A549 (cell line): ENCODE results near the gene KIZ. TPM values are rescaled to one million over a fixed set of nuclear protein-coding genes. Genes with fewer than 3 reads are reported as not detected.

Experiments
- ATAC-seq, 2 experiments: fragments of 200-7000 bp in 1 of 2; fragments of >200 bp in 1 of 2; cut with Nextera tagmentation in 1 of 2; cut with Tn5 transposase in 1 of 2; 3 replicates each; pipeline versions ENCODE4 v1.8.0 to v1.9.1; 2018 to 2020; ENCODE audit warnings: mild to moderate bottlenecking in 1 of 2, moderate library complexity in 1 of 2
- CTCF ChIA-PET: fragments of 300-600 bp; sonication (Branson Sonifier 250); formaldehyde crosslinking; extraction: SDS; loops from one replicate; lab custom pipeline; 2021; ENCODE audit warnings: antibody characterized with exemption, inconsistent platforms; lab: Yijun Ruan, JAX
- POLR2A ChIA-PET: fragments of 350-600 bp; formaldehyde crosslinking; extraction: SDS; loops from one replicate; lab custom pipeline; 2021; ENCODE audit warnings: antibody characterized with exemption, inconsistent platforms; lab: Yijun Ruan, JAX
- DNase-seq, 2 experiments: peaks; one replicate each; pipeline versions ENCODE4 v3.0.0 to v3.0.0-alpha.2; 2011 to 2016; ENCODE audit warnings: low read depth in 1 of 2, low spot score in 1 of 2
- FAIRE-seq: peaks from 2 replicates; lab custom pipeline; 2011; peaks lifted over from hg19 to GRCh38; lab: Jason Lieb, UNC
- H3K27ac ChIP-seq, 2 experiments: fragments of >200 bp; sonication (Bioruptor Twin); formaldehyde crosslinking; 3 replicates each; pipeline ENCODE4 v1.5.1; 2016 to 2017
- H3K4me1 ChIP-seq: fragments of >200 bp; sonication (Bioruptor Twin); formaldehyde crosslinking; 3 replicates; pipeline ENCODE4 v1.6.1; 2016
- H3K4me2 ChIP-seq: fragments of >200 bp; sonication (Bioruptor Twin); formaldehyde crosslinking; 3 replicates; pipeline ENCODE4 v1.6.1; 2016
- H3K4me3 ChIP-seq: fragments of >200 bp; sonication (Bioruptor Twin); formaldehyde crosslinking; 3 replicates; pipeline ENCODE4 v1.5.1; 2016
- H3K9me3 ChIP-seq: fragments of >200 bp; sonication (Bioruptor Twin); formaldehyde crosslinking; 3 replicates; pipeline ENCODE4 v1.6.1; 2016
- CBX2 ChIP-seq: fragments of 200-600 bp; sonication (generic); IDR thresholded peaks from 2 replicates; pipeline ENCODE4 v1.6.1; 2016; ENCODE audit warnings: low read depth, mild to moderate bottlenecking, borderline replicate concordance
- CBX8 ChIP-seq: fragments of 200-600 bp; sonication (generic); IDR thresholded peaks from 2 replicates; pipeline ENCODE4 v1.6.1; 2016
- CEBPB ChIP-seq, 2 experiments: fragments of >200 bp in 1 of 2; sonication (Bioruptor Twin) in 1 of 2; formaldehyde crosslinking in 1 of 2; IDR thresholded peaks; 2 replicates each; pipeline ENCODE4 v1.6.1; 2012 to 2016
- EHF ChIP-seq: fragments of 250-450 bp; sonication (Bioruptor Pico); IDR thresholded peaks from 2 replicates; pipeline ENCODE4 v1.5.0; 2020; ENCODE audit warnings: mild to moderate bottlenecking
- EHMT2 ChIP-seq: fragments of 200-600 bp; sonication (generic); IDR thresholded peaks from 2 replicates; pipeline ENCODE4 v1.6.1; 2016; ENCODE audit warnings: antibody characterized with exemption, low read depth, mild to moderate bottlenecking, moderate library complexity
- ELK1 ChIP-seq: fragments of 150-350 bp; IDR thresholded peaks from 2 replicates; pipeline ENCODE4 v1.6.1; 2014; ENCODE audit warnings: low read depth, mild to moderate bottlenecking, low read length
- EP300 ChIP-seq, 2 experiments: fragments of >200 bp; sonication (Bioruptor Twin); formaldehyde crosslinking; IDR thresholded peaks; 2 replicates in 1 of 2; 3 replicates in 1 of 2; pipeline ENCODE4 v1.6.1; 2016 to 2017
- ESRRA ChIP-seq: fragments of 150-350 bp; IDR thresholded peaks from 2 replicates; pipeline ENCODE4 v1.6.1; 2014; ENCODE audit warnings: mild to moderate bottlenecking, low read length, borderline replicate concordance
- HES2 ChIP-seq: fragments of >200 bp; sonication (Bioruptor Twin); formaldehyde crosslinking; IDR thresholded peaks from 2 replicates; pipeline ENCODE4 v1.6.1; 2016
- HOXA7 ChIP-seq: fragments of 250-450 bp; sonication (Bioruptor Pico); IDR thresholded peaks from 2 replicates; pipeline ENCODE4 v1.5.0; 2020; ENCODE audit warnings: mild to moderate bottlenecking, moderate library complexity
- HOXB13 ChIP-seq: fragments of 250-450 bp; sonication (Bioruptor Pico); IDR thresholded peaks from 2 replicates; pipeline ENCODE4 v1.5.0; 2020; ENCODE audit warnings: low read depth, mild to moderate bottlenecking, moderate library complexity
- JUN ChIP-seq, 2 experiments: fragments of >200 bp; sonication (Bioruptor Twin); formaldehyde crosslinking; IDR thresholded peaks; 2 replicates in 1 of 2; 3 replicates in 1 of 2; pipeline ENCODE4 v1.6.1; 2016 to 2017
- MAFK ChIP-seq: fragments of 450-650 bp; IDR thresholded peaks from 2 replicates; pipeline ENCODE4 v1.6.1; 2014; ENCODE audit not compliant: partially characterized antibody
- MAX ChIP-seq: IDR thresholded peaks from 2 replicates; pipeline ENCODE4 v1.6.1; 2012
- MAZ ChIP-seq: fragments of 150-350 bp; IDR thresholded peaks from 2 replicates; pipeline ENCODE4 v1.6.1; 2014; ENCODE audit warnings: antibody characterized with exemption, low read depth, low read length, borderline replicate concordance
- NPAS2 ChIP-seq: fragments of 250-450 bp; sonication (Bioruptor Pico); IDR thresholded peaks from 2 replicates; pipeline ENCODE4 v1.8.0; 2022; ENCODE audit warnings: mild to moderate bottlenecking, moderate library complexity, borderline replicate concordance
- POLR2A ChIP-seq: IDR thresholded peaks from 2 replicates; pipeline ENCODE4 v1.6.1; 2012; ENCODE audit warnings: mild to moderate bottlenecking, low read length
- RAD21 ChIP-seq, 2 experiments: fragments of >200 bp in 1 of 2; sonication (Bioruptor Twin) in 1 of 2; formaldehyde crosslinking in 1 of 2; IDR thresholded peaks in 1 of 2; conservative IDR thresholded peaks in 1 of 2; 2 replicates in 1 of 2; 3 replicates in 1 of 2; pipeline ENCODE4 v1.6.1; 2012 to 2018; ENCODE audit warnings: inconsistent platforms in 1 of 2
- RARB ChIP-seq: fragments of 250-450 bp; sonication (Bioruptor Pico); IDR thresholded peaks from 2 replicates; pipeline ENCODE4 v1.8.0; 2021; ENCODE audit warnings: mild to moderate bottlenecking, moderate library complexity
- RCOR1 ChIP-seq: fragments of 150-350 bp; IDR thresholded peaks from 2 replicates; pipeline ENCODE4 v1.6.1; 2014; ENCODE audit warnings: antibody characterized with exemption, low read length, low read depth
- REST ChIP-seq: fragments of 200-600 bp; sonication (generic); IDR thresholded peaks from 2 replicates; pipeline ENCODE4 v1.6.1; 2016; ENCODE audit warnings: antibody characterized with exemption, mild to moderate bottlenecking, moderate library complexity
- SREBF2 ChIP-seq: fragments of 450-650 bp; IDR thresholded peaks from 2 replicates; pipeline ENCODE4 v1.6.1; 2014; ENCODE audit warnings: mild to moderate bottlenecking, moderate library complexity
- TFCP2L1 ChIP-seq: fragments of 250-450 bp; sonication (Bioruptor Pico); IDR thresholded peaks from 2 replicates; pipeline ENCODE4 v1.5.0; 2021; ENCODE audit warnings: mild to moderate bottlenecking
- TP53 ChIP-seq: fragments of 250-450 bp; sonication (Bioruptor Pico); IDR thresholded peaks from 2 replicates; pipeline ENCODE4 v1.5.0; 2021; ENCODE audit warnings: mild to moderate bottlenecking, moderate library complexity
- ZFP36 ChIP-seq: fragments of 450-650 bp; IDR thresholded peaks from 2 replicates; pipeline ENCODE4 v1.6.1; 2014; ENCODE audit warnings: borderline replicate concordance; ENCODE audit not compliant: partially characterized antibody
- ZNF302 ChIP-seq: fragments of 250-450 bp; sonication (Bioruptor Pico); IDR thresholded peaks from 2 replicates; pipeline ENCODE4 v1.9.0; 2021; ENCODE audit warnings: inconsistent platforms, mild to moderate bottlenecking, moderate library complexity
- ZSCAN20 ChIP-seq: fragments of 250-450 bp; sonication (Bioruptor Pico); IDR thresholded peaks from 2 replicates; pipeline ENCODE4 v1.8.0; 2022; ENCODE audit warnings: mild to moderate bottlenecking, moderate library complexity
- WGBS: methylation state at CpG from one replicate; pipeline ENCODE4 v1.1.6; 2017; ENCODE audit errors: missing lambda C conversion rate; 5-methylcytosine and 5-hydroxymethylcytosine counted together
- polyA plus RNA-seq, 4 experiments: library from polyadenylated mRNA; depleted of rRNA in 3 of 4; stranded (reverse); fragments of >200 nt; fragmentation: RNase III in 1 of 4; extraction: RNeasy Plus Mini Kit Qiagen cat#74134 plus additional on column Dnase treatment in 1 of 4; gene quantifications; 2 replicates in 3 of 4; 3 replicates in 1 of 4; pipeline ENCODE4 v1.2.3, GENCODE V29; 2011 to 2017
- TF ChIP-seq, protein P1 (sequence below): fragments of 250-450 bp; sonication (Bioruptor Pico); IDR thresholded peaks from 2 replicates; pipeline ENCODE4 v1.5.0; 2020; ENCODE audit warnings: low read depth, mild to moderate bottlenecking, moderate library complexity

KIZ gene
- polyA plus RNA-seq, 2 of the 4 experiments (the other 2 are of a cell fraction): 6.3 to 19.1 TPM

DNA sequence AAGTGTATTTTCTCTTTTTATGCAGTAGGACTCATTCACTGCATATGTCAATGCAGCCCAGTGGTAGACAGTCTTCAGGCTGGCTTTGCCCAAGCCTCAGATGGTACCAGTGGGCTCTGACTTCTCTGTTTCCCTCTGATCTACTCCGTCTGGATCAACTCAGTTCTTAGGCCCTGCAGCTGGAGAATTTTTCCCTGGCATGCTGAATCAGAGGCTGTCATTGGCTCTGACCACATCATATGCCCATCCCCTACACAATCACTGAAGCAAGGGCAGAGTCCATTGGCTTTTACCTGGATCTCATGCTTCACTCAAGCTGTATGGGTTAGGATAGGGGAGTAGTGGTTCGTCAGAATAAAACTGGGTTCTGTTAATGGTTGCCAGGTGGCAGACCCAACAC is 57.8 kb downstream of the KIZ start:
- Histone ChIP-seq H3K4me2 (peak overlapping the region; percentile 54), H3K4me1 (peaks cover 32% of the 10 kb centered on the region), H3K27ac (peak overlapping the region; percentile 43 to 66; a peak in 5 of 6 replicates), H3K4me3 (no peak overlapping the region), H3K9me3 (no peaks in the 10 kb centered on the region)
- DNase-seq (peak in 1 of 2 experiments; percentile 9), FAIRE-seq (no peak), ATAC-seq (peak; percentile 59 to 66)
- ChIA-PET POLR2A (interaction anchor here (1.0 kb wide), 1 partner anchor 11 kb away, joined by 6 read pairs; no protein-coding TSS in a partner anchor), CTCF (interaction anchor here (0.6 to 4.4 kb wide), 5 partner anchors 15 to 625 kb away, joined by 3 to 20 read pairs (median 3); partner anchors contain the start of gene KIZ)
- TF ChIP-seq MAZ: no peak
- no peak for TF ChIP-seq NPAS2 (CRISPR knock-in tag)
- TF ChIP-seq HOXA7 (CRISPR knock-in tag): no peak
- no peak for TF ChIP-seq HOXB13 (CRISPR knock-in tag)
- no peak for TF ChIP-seq MAX
- TF ChIP-seq ZFP36: no peak
- no peak for TF ChIP-seq RCOR1
- no peak for TF ChIP-seq ZNF302 (CRISPR knock-in tag)
- no peak for TF ChIP-seq CBX2
- TF ChIP-seq TFCP2L1: no peak
- no peak for TF ChIP-seq JUN (IDR thresholded peaks at IDR 0.05)
- TF ChIP-seq RAD21 (conservative IDR thresholded peaks at IDR 0.05 in 1 of 2, IDR thresholded peaks at IDR 0.05 in 1 of 2): no peak
- no peak for TF ChIP-seq REST
- TF ChIP-seq SREBF2: no peak
- no peak for TF ChIP-seq CBX8
- no peak for TF ChIP-seq EHMT2
- no peak for TF ChIP-seq ZSCAN20
- TF ChIP-seq MAFK: no peak
- TF ChIP-seq HES2: no peak
- no peak for TF ChIP-seq ESRRA
- 69% methylated on average over 2 of the region's 2 CpGs for WGBS

- TF ChIP-seq HOXB13 (CRISPR knock-in tag): no peak
- TF ChIP-seq RARB (CRISPR knock-in tag): no peak
- TF ChIP-seq EHF (CRISPR knock-in tag): no peak
- peak; percentile 74 to 83 for TF ChIP-seq CEBPB (IDR thresholded peaks at IDR 0.05)
- no peak for TF ChIP-seq ELK1
- no peak for TF ChIP-seq EP300 (IDR thresholded peaks at IDR 0.05)
- no peak for TF ChIP-seq TP53 (CRISPR knock-in tag)
- no peak for TF ChIP-seq CBX8
- TF ChIP-seq POLR2A: no peak
- peak; percentile 53; the same call in 1 of the 2 replicates for TF ChIP-seq HES2
- TF ChIP-seq, protein P1, sequence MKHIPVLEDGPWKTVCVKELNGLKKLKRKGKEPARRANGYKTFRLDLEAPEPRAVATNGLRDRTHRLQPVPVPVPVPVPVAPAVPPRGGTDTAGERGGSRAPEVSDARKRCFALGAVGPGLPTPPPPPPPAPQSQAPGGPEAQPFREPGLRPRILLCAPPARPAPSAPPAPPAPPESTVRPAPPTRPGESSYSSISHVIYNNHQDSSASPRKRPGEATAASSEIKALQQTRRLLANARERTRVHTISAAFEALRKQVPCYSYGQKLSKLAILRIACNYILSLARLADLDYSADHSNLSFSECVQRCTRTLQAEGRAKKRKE (CRISPR knock-in tag): no peak
- TF ChIP-seq, all 56 proteins: peak for 2
- Histone ChIP-seq H3K4me2 (no peak overlapping the region), H3K4me1 (peaks cover 32% of the 10 kb centered on the region), H3K9me3 (no peaks in the 10 kb centered on the region), H3K4me3 (no peak overlapping the region), H3K27ac (peak overlapping the region in 1 of 2 experiments; percentile 66; a peak in 3 of 6 replicates)
- ChIA-PET POLR2A (no interaction called here), CTCF (interaction anchor here (0.8 to 0.9 kb wide), 2 partner anchors 51 to 624 kb away, joined by 3 to 4 read pairs; no protein-coding TSS in a partner anchor)
- ATAC-seq: no peak
- peak in 1 of 2 experiments; percentile 14 for DNase-seq
- no peak for FAIRE-seq
- 76% methylated on average over 3 of the region's 3 CpGs for WGBS
These were observed 58.9 kb downstream of the KIZ start for GRCh38 chr20:21184819-21185218.
